ENCODE results near the gene TNS3.

The TNS3 gene

GRCh38 chr7:47580811-47581331 lies 1.0 kb downstream of the TNS3 start:
- DNase-seq: no peak

- DNase-seq: peak; percentile 48
These were observed 1.7 kb downstream of the TNS3 start for GRCh38 chr7:47580175-47580706.

- DNase-seq: no peak
These were observed 2.5 kb downstream of the TNS3 start for GRCh38 chr7:47579458-47579857.

GRCh38 chr7:47578579-47579270 lies 3.2 kb downstream of the TNS3 start:
- DNase-seq: peak; percentile 64

GRCh38 chr7:47577321-47577919 lies 4.5 kb downstream of the TNS3 start:
- peak; percentile 87 for DNase-seq

- no peak for DNase-seq
These were observed 5.0 kb downstream of the TNS3 start for GRCh38 chr7:47576866-47577306.

- DNase-seq: peak; percentile 91
These were observed 5.7 kb downstream of the TNS3 start for GRCh38 chr7:47576031-47576865.

- DNase-seq: peak; percentile 35
These were observed 7.2 kb downstream of the TNS3 start for GRCh38 chr7:47574482-47575329.

GRCh38 chr7:47573758-47574481 lies 8.0 kb downstream of the TNS3 start:
- DNase-seq: peak; percentile 79

- DNase-seq: peak; percentile 48
These were observed 8.8 kb downstream of the TNS3 start for GRCh38 chr7:47572939-47573757.

GRCh38 chr7:47572094-47572445 lies 9.8 kb downstream of the TNS3 start:
- DNase-seq: no peak

GRCh38 chr7:47571331-47572093 lies 10.4 kb downstream of the TNS3 start:
- peak; percentile 80 for DNase-seq

- DNase-seq: peak; percentile 77
These were observed 11.3 kb downstream of the TNS3 start for GRCh38 chr7:47570649-47571050.

GRCh38 chr7:47568547-47568946 lies 13.4 kb downstream of the TNS3 start:
- peak; percentile 68 for DNase-seq

- DNase-seq: no peak
These were observed 13.9 kb downstream of the TNS3 start for GRCh38 chr7:47568056-47568455.

GRCh38 chr7:47565640-47566250 lies 16.2 kb downstream of the TNS3 start:
- DNase-seq: peak; percentile 0

- peak; percentile 12 for DNase-seq
These were observed 18.4 kb downstream of the TNS3 start for GRCh38 chr7:47563521-47563920.

GRCh38 chr7:47561715-47562446 lies 20.0 kb downstream of the TNS3 start:
- peak; percentile 18 for DNase-seq

Measured in left hindlimb (tissue), 1 donor.